Activated CD4-positive, alpha-beta T cell treated with anti-CD3 and anti-CD28 coated beads, Interleukin-2, amount 50 U/mL, for 24 hours (primary cell): ENCODE data around the gene TTC39C.
"Not testable (repeated sequence)": the region's sequence is repeated elsewhere in the genome, so short reads cannot be mapped to it uniquely, and the experiment has no call there.

Source experiments
- DNase-seq, 2 donors: peaks; one replicate each; pipeline ENCODE4 v3.0.0-alpha.2; 2020; ENCODE audit warnings: low read depth in 1 of 2, low spot score in 1 of 2

Gene TTC39C

DNA sequence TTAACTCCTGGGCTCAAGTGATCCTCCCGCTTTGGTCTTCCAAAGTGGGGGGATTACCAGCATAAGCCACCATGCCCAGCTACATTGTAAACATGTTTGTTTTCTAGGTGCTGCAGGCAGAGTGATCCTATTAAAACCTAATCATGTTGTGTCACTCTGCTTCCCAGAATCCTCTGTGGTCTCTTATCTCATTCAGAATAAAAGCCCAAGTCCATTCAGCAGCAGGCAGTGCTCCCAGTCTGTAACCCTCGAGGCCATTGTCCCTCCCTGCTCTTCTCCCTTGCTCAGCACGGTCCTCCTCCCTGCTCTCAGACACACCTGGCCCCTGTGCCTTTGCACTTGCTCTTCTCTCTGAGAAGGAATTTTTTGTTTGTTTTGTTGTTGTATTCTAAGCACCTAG is 113.2 kb downstream of the TTC39C start:
- no peak for DNase-seq

DNA sequence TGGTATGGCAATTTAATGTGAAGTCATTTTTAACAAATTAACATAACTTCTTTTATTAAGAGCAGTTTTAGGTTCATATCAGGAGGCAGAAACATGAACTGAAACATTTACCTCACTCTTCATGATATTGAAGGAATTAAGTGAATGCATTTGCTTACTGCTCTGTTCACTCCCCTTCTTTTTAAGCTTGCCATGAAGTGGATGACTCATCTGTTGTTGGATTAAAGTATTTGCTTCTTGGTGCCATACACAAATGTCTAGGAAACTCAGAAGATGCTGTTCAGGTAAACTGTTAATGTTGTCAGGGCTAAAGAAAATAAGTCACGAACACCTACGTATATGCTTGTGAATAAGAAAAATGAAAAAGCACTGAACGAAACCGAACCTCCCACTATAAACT is 114.1 kb downstream of the TTC39C start:
- DNase-seq, result no peak

DNA sequence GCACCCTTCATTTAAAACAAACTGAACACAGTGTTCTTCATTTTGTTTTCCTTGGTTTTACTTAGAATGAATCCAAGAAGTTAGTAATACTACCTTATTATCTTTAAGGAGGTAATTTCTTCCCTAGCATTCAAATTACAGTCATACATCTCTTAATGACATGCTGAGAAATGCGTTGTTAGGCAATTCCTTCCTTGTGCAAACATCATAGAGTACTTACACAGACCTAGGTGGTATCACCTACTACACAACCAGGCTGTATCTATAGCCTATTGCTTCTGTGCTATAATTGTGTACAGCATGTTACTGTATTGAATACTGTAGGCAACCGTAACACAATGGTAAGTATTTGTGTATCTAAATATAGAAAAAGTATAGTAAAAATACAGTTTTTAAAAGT is 115.9 kb downstream of the TTC39C start:
- DNase-seq, result no peak

DNA sequence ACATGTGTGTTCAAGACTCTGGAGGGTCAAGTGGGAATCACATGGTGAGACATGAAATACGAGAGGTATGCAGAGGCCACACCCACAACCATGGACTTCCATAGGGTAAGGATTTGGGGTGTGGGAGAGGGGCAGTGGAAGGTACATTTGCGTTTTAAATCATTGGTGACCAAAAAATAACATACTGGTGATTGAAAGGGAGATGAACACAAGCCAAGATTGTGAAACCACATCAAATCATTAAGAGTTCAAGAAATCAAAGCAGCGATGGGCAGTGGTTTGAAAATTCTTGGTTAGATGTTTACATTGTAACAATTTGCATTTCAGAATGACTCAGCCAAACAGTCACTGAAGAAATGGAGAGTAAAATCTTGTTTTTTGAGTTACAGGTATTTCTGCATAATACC is 122.4 kb downstream of the TTC39C start:
- DNase-seq, result no peak

DNA sequence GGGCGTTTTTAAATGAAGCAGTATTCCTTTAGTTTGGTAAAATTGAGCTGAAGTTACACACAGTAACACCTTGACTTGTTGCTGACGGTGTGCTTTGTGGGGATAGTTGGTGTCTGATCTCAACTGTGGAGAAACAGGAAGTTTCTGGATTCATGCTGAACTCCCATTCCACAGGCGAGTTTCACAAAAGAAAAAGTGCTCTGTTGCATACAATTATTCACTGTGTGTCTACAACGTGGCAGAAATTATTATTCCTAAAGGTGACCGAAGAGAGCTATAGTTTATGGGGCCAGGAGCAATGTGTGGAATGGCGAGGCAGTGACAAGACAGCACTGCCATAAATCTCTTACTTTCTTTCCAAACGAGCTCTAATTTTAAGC is 123.8 kb downstream of the TTC39C start:
- no peak for DNase-seq

DNA sequence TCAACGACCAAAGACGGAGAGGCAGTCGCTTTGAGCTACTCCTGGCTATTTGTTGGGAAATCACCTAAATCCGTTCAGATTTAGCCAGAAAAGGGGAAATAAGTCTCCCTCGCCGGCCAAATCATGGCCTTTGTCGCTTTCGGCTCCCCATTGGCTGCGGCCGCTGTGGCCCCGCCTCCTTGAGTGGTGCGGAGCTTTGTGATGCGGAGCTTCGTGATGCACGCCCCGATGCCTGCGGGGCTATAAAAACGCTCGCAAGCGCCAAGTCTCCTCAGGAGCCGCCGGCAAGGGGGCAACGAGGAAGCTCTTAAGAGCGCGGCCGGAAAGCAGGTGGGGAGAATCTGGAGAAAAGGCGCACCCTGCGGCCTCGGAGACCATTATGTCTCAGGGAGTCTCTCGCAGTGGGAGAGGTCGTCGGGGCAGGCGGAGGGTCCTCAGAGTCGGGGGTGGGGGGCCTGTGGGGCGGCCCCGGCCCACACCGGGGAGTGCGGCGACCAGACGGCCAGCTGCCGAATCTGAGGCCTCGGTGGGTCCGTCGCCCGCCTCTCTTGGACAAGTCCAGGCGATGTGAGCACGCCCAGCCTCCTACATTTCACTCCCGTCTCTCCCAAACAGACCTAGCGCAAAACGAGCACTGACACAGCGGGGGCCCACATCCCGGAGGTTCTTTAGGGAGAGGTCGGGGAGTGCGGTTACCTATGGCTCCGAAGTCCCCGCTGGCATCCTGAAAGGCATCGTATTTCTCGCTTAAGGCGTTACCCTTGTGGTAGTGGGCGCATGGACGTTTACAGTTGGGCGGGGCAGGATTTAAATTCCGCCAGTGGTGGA is 124.4 kb downstream of the TTC39C start, which contains the start of gene CABYR:
Gene CABYR (plus strand): TSS at position 274 of the 828 bp plus-strand sequence. CDS start 4,053 bp downstream, outside the sequence.
- peak; percentile 48 to 58 for DNase-seq

DNA sequence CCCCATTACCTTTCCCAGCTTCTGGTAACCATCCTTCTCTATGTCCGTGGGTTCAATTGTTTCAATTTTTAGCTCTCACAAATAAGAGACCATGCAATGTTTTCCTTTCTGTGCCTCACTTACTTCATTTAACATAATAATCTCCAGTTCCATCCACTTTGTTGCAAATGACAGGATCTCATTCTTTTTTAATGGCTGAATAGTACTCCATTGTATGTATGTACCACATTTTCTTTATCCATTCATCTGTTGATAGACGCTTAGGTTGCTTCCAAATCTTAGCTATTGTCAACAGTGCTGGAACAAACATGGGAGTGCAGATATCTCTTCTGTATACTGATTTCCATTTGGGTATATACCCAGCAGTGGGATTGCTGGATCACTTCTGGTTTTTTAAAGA is 126.1 kb downstream of the TTC39C start:
- no peak for DNase-seq

DNA sequence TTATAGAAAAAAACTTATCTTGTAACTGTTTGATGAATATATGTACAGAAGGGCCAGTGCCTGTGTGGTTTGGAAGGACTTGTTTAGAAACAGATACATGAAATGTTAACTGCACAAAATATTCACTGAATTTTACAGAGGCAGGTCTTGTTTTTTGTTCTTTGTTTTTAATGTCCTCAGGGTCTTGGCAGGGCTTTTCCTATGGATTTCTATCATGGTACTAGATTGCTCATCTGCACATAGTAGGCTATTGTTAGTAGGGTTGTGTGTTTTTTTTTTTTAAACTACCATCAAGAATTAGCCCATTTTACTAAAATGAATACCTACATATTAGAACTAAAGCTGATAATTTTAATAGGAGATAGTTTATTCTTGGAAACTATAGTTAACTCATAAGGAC is 127.8 kb downstream of the TTC39C start:
- DNase-seq, result no peak

DNA sequence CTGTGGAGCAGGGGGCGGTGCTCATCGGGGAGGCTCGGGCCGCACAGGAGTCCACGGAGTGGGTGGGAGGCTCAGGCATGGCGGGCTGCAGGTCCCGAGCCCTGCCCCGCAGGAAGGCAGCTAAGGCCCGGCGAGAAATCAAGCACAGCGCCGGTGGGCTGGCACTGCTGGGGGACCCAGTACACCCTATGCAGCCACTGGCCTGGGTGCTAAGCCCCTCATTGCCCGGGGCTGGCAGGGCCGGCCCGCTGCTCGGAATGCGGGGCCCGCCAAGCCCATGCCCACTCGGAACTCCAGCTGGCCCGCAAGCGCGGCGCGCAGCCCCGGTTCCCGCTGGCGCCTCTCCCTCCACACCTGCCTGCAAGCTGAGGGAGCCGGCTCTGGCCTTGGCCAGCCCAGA is 135.0 kb downstream of the TTC39C start:
- not testable (repeated sequence) for DNase-seq

DNA sequence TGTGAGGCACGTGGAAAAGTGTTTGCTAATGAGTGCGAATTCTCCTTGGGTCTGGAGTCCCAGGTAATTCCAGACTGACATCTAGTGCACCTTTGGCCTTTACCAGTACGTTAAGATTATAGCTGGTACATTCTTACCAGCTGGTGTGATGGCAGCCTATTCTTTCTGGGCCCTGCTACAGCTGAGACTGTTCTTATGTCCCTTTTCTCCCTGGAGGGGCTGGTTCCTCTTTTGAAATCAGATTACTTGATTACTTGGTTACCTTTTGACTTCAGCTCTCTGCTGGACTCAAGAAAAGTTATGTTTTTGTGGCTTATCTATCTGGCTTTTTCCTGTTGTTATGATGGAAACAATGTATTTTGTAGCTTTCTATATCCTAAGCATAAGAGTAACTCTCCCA is 138.8 kb downstream of the TTC39C start:
- no peak for DNase-seq

DNA sequence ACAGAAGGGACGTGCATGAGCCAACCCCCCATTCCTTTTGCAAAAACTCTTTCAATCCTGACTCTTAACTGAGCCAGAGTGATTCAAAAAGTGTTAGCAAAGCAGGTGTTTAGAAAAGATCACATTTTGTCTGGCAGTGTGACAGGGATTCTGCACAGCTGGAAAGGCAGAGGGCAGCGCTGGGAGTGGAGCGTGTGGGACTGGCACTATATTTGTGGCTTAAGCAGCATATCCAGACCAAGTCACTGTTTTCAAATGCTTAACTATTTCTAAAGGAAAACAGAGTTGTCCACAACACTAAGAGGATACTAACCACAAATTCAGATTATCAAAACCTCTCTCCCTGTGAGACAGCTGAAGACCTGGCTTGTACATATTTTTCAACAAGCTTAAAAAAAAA is 143.3 kb downstream of the TTC39C start:
- no peak for DNase-seq

DNA sequence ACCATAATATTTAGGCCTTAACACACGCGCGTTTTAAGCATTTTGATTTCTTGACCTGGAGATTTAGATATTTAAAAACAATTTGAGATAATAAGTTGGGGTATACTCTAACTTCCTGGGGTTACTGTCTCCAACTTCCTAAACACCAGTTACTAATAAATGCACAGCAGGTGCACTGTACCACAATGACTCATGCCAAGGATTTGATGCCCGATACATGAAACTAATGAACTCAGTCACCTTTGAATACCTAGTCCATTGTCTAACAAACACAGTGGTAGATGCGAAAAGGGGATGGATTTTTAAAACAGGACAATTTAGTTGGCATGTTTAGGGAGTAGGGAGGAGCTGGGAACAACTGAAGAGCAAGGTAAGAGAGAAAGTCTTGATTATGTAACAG is 145.5 kb downstream of the TTC39C start:
- no peak for DNase-seq

DNA sequence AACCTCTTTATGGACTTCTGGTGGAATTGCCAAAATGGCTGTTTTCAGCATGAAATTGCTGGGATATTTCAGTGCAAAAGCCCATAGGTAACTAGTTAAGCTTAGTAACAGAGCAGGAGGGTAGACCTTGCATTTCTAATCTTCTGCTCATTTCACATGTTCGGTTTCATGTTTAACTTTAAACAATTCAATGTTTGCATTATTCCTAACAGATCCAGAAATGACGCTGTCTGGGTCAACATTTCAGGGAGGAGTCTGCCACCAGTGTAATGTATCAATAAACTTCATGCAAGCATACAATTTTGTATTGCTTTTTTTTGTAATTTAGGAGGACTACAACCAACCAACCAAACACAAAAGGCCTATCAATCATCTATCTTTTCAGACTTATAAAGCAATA is 146.8 kb downstream of the TTC39C start:
- no peak for DNase-seq

DNA sequence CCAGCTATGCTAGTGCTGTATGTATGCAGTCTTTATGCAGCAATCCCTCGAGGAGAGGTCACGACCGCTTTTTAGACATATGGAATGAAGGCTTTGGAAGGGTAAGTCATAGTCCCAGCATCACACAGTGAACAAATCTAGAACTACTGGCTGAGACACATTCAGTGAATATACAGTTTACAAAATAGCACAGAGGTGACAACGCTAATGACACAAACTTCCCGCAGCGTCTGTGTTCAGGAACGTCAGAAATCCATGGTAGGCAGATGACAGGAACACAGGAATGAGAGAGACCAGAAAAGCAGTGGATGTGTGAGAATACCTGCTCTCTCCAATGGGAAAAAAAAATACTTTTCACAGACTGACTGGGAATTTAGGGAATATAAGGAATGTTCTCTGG is 153.9 kb downstream of the TTC39C start:
- no peak for DNase-seq

DNA sequence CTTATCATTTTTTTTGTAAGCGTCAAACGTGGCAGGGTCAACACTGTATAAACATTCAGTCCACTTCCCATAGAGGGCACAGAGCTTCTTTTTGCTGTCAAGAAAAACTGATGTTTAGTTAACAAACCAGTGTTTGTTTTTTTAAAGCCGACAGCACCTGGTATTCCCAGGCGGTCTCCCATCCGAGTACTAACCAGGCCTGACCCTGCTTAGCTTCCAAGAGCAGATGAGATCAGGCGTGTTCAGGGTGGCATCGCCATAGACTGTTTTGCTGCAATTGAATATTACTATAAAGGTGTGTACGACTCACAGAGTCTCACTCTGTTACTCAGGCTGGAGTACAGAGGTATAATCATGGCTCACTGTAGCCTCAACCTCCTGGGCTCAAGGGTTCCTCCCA is 155.8 kb downstream of the TTC39C start:
- DNase-seq, result no peak

DNA sequence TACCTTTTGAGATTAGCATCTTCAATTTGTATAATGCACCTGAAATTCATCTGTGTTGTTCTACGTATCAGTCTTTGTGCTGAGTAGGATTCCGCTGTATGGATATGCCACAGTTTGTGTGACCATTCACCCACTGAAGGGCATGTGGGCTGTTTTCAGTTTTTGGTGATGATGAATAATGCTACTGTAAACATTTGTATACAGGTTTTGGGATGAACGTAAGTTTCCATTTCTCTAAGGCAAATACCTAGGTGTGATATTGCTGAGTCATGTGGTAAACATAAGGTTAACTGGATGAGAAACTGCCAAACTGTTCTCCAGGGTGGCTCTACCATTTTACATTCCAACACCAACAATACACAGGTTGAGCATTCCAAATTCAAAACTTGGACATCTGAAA is 159.4 kb downstream of the TTC39C start:
- no peak for DNase-seq

DNA sequence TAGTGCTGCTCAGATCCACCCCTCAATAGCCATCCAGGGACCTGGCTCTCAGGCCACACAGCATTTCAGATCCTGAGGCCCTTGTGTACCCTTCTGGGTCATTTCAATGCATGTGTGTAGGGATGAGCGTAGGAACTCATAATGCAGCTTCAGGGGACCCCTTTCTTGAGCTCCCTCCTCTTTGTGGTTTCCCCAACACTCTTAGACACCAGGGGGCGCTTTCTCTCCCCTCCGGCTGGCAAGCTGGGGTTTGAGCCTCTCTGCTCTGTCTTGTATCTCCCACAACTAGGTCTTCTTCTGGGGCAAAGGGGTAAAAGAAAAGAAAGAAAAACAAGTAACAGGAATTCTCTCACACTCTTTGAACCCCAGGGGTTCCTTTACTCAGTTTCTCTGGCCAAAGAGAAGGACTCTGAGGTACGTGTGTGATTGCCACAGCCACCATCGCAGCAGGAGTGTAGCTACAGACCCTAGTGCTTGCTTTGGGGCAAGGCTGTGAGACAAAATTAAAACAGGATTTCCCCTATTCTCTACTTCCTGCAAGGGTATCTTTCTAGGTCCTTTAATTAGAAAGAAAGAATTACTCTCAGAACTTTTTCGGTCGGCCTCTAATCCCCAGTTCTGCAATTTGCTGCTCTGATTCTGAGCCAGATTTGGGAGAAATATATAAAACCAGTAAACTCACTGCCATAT is 162.3 kb downstream of the TTC39C start:
- peak; percentile 6 to 30 for DNase-seq

DNA sequence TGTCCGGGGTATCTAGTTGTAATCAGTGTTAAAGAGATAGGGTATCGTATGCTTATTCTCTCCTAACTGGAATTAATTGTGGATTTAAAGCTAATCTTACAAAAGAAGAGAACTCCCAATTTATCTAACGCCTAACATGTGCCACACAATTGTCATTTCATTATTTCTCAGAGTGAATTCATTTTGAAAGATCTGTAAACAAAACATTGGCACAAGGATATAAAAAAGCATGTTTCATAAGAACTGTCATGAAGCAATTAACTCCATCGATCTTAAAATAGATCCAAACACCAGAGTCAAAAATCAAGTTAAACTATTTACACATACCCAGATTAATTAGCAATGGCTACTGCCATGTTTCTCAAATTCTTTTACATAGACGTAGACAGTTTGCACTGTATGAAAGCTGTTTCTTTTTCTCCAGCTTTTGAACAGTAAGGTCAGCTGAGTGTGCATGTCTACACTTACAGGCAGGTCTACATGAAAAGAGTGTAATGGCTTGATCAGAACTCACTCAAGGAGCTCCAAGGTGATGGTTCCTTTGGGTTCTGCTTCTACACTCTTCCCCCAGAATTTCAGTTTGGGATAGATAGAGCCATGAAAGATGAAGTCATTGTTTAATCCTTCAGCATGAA is 163.1 kb downstream of the TTC39C start:
- DNase-seq, result no peak

DNA sequence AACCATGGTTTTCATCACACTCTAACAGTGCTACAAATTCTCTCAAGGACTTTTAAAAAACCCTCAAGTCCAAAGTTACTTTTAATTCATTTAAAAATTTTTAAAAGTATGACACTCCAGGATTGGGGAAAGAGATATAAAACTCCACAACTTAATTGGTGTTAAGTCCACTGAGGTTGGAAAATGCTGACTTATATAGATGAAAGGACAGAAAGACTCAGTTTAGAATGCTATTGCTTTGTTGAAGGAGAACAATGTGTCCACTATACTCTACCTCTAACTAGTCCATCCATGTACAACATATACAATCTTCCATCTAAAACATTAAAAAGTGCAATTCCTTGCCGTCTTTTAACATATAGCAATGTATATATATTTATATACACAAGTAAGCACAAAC is 165.5 kb downstream of the TTC39C start:
- DNase-seq, result no peak

DNA sequence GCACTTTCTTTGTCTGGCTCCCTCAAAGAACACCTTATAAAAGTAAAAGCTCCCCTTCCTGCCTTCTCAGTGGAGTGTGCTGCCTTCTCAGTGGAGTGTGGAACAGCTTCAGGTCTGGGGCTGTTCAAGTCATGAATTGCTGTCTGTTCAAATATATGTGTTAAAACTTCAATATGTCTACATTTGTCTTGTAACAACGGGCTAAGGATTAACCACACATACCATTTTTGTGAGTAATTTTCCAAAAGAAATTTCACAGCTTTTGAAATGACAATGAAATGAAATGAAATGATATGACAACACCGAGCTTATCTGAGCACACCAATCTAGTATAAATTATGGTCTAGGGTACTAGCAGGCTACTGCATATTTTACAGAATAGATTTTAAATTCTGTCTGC is 167.3 kb downstream of the TTC39C start:
- DNase-seq, result no peak
